Measurements from ENCODE around the gene MYH14.
"Not testable (repeated sequence)": the region's sequence is repeated elsewhere in the genome, so short reads cannot be mapped to it uniquely, and the experiment has no call there.

The MYH14 gene

DNA sequence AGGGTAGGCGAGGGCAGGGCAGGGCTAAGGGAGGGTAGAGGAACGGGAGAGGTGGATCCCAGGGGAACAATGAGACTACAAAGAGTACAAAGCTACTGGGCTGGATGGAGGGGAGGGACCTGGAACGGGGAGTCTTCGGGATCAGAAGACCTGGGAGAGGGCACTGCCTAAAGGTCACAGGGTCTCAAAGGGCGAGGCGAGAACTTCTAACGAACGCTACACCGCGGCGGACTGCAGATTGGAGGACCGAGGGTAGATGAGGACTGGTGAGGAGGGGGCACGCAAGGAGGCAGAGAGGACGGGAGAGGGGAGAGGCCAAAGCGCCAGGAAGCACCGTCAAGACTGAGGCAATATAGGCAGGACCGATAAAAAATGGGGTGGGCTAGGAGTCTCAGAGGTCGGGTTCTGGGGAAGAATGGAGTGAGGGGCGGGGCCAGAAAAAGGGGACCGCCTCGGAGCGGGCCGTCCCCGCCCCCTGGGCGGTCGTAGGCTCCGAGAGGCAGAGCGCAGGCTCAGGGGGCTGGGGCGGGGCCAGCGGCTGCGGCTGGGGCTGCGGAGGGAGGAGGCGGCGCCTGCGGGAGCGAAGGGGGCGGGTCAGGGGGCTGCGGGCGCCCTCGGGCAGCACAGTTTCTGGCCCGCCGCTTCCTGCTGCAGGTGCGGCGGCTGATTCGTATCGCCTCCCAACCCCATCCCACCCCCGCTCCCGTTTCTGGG lies 127.1 kb downstream of the MYH14 start:
- peak; percentile 77 to 84 for DNase-seq (ENCODE audit: extremely low read depth in 1 of 2, low read depth in 1 of 2)

DNA sequence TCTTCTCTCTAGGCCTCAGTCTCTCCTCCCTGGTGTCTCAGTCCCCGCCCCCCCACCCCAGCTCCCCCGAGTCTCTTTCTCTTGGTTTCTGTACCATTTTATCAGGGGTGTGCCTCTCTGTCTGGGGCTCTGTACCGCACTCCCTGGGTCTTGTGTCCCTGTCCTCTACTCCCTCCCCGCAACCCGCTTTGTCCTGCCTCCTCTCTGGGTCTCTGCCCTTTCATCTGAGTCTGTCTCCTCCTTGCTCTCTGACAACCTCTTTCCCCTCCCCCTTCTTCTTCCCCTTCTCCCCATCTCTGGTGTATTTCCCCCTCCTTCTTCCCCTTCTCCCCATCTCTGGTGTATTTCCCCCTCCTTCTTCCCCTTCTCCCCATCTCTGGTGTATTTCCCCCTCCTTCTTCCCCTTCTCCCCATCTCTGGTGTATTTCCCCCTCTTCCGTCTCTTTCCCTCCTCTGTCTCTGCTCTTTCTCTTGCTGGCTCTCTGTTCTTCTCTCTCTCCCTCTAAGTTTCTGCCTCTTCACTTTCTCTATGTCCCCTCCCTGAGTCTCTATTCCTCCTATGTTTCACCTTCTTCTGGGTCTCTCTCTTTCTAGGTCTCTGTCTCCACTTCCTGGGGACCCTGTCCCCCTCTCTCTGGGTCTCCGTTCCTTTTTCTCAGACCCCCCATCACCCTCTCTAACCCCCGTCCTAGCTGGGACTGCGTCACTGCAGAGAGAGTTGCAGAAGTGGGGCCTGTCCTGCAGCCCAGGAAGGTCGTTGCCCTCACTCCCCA lies 128.0 kb downstream of the MYH14 start:
- DNase-seq (ENCODE audit: extremely low read depth in 1 of 2, low read depth in 1 of 2), result no peak

DNA sequence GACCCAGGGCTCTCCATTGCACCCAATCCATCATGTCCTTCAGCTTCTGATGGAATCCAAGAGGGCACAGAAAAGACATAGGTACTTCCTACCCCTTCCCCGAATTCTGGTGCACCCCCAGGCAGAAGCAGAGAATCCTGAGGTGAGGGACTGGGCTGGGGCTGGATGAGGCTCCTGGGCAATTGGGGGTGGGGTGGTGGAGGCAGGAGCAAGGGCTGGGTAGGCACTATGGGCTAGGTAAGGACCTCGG lies 128.5 kb downstream of the MYH14 start:
- DNase-seq (ENCODE audit: extremely low read depth in 1 of 2, low read depth in 1 of 2), result no peak

GRCh38 chr19:50332244-50333038 lies 129.0 kb downstream of the MYH14 start:
- DNase-seq (ENCODE audit: extremely low read depth in 1 of 2, low read depth in 1 of 2), result no peak

DNA sequence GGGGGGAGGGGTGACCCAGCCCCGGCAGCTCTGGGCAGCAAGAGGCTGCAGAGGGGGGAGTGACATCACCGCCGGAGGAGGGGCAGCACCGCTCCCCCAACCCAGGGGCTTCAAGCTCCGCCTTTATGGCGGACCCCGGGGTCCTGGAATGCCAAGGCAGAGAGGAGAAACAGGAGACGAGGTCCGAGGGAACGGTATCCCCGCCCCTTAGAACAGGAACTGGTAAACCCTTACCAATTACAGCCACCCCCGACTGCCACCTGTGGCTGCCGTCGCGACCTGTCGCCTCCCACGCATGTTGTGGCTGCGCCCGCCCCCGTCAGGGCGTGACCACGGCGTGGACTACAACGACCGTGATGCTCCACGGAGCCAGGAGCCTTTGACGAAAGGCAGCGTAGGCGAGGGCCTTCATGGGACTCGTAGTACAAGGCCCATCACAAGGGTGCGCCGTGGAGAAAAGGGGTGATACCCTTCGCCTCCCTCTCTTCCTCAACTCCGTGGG lies 129.9 kb downstream of the MYH14 start:
- peak; percentile 77 to 97 for DNase-seq (ENCODE audit: extremely low read depth in 1 of 2, low read depth in 1 of 2)

GRCh38 chr19:50333737-50334617 lies 130.6 kb downstream of the MYH14 start:
- DNase-seq (ENCODE audit: extremely low read depth in 1 of 2, low read depth in 1 of 2), result peak in 1 of 2 donors; percentile 67

DNA sequence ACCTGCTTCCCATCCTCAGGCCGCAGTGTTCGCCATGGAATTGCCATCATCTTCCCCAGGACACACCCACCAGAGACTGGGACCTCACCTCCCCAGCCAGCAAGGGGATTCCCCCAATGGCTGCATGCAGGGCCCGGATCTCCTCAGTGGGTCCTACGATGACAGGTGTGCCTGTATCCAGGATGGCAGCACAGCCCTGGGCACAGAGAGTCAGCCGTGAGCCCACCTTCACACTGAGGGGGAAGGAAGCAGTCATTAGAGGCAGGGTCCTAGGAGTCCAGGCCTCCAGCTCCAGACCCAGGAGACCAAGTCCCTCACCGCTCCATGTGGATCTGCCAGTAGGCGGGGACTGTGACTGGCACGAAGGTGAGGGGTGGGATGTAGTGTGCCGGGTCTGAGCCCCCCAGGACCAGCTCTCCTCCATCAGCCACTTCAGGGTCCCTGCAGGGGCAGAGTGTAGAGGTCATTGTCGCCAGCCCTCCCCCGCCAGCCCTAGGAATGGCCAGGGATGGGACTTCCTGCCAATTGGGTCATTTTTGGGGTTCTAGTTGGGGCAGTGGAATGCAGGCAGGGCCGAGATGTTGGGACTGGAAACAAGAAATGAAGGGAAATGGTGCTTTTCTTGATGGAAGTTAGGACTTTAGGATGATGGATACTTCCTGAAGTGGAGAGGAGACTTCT lies 131.5 kb downstream of the MYH14 start:
- no peak for DNase-seq (ENCODE audit: extremely low read depth in 1 of 2, low read depth in 1 of 2)

DNA sequence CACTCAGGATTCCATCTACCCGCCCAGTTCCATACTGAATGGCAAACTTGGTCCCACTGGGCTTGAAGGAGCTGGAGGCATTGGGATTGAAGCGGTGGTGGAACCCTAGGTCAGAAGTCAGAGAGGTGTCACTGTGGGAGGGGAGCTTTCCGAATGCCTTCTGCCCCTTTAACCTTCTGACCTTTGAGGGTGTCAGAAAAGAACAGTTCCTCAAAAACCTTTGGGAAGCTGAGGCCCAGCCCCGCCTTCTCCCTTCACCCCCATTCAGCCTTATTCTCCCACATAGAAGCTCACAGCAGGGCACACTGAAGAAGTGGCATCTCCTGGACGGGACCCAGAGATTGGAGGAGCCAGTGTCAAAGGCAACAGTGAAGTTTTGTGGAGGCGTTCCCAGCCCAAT lies 133.6 kb downstream of the MYH14 start:
- not testable (repeated sequence) for DNase-seq (ENCODE audit: extremely low read depth in 1 of 2, low read depth in 1 of 2)

GRCh38 chr19:50340331-50340730 lies 136.9 kb downstream of the MYH14 start:
- DNase-seq (ENCODE audit: extremely low read depth in 1 of 2, low read depth in 1 of 2), result no peak

DNA sequence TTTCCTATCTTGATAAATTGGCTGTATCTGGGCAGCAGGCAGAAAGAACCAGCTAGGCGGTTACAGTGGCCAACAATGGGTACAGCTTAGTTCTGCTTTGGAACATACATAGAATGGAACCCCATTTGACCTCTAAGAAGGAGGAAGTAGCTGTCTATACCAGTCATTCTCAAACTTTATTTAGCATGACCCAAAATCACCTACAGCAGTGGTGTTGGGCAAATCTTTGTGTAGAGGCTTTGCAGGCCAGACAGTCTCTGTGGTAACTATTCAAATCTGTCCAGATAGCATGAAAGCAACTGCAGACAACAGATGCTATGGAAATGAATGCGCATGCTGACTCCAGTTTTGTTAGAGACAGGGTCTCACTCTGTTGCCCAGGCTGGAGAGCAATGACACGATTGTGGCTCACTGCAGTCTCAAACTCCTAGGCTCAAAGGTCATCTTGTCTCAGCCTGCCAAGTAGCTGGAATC lies 137.7 kb downstream of the MYH14 start:
- DNase-seq (ENCODE audit: extremely low read depth in 1 of 2, low read depth in 1 of 2), result no peak

DNA sequence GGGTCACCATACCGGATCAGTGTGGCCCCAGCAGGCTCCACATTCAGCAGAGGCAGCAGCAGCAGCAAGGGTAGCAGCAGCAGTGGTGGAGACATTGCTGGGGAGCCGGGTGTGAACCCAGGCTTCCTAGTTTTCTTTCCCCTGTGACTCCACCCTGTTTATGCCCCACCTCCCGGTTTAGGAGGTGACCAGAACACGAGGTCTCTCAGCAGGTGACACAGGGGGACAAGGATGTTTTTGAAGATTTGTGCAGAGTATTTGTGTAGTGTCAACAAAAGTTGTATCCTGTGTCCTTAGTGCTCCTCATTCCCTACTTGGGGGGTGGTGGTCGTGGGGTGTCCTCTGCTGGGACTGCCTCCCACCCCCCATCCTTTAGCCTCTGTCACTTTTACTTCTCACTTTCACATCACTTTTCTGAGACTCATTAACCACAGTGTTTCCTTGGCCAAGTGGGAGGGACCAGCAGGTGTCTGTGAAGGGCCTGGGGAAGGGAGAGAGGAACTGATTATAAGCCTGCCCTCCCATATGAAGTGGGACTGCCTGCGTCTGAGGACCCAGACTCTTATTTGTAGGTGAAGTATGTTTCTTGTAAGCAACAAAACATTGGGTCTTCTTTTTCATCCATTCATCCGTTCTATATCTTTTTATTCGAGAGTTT lies 141.4 kb downstream of the MYH14 start:
- no peak for DNase-seq (ENCODE audit: extremely low read depth in 1 of 2, low read depth in 1 of 2)

DNA sequence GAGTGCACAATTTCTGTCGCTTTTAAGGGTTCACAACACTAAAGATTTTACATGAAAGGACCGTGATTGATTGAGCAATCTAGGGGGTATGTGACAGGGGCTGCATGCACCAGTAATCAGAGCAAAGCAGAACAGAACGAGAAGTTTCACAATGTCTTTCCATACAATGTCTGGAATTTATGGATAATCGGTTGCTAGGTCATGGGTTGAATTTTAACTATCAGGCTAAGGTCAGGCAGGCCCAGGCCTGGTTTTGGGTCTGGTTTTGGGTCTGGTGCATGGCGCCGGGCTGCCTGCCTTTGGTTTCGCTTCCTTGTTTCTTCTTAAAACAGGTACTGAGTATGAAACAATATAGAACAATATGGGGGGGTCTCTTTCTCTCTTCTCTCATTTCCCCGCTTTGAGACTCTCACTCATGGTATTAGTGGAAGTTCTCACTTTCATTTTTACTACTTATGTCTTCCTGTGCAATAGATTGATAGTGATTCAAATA lies 143.7 kb downstream of the MYH14 start:
- not testable (repeated sequence) for DNase-seq (ENCODE audit: extremely low read depth in 1 of 2, low read depth in 1 of 2)

DNA sequence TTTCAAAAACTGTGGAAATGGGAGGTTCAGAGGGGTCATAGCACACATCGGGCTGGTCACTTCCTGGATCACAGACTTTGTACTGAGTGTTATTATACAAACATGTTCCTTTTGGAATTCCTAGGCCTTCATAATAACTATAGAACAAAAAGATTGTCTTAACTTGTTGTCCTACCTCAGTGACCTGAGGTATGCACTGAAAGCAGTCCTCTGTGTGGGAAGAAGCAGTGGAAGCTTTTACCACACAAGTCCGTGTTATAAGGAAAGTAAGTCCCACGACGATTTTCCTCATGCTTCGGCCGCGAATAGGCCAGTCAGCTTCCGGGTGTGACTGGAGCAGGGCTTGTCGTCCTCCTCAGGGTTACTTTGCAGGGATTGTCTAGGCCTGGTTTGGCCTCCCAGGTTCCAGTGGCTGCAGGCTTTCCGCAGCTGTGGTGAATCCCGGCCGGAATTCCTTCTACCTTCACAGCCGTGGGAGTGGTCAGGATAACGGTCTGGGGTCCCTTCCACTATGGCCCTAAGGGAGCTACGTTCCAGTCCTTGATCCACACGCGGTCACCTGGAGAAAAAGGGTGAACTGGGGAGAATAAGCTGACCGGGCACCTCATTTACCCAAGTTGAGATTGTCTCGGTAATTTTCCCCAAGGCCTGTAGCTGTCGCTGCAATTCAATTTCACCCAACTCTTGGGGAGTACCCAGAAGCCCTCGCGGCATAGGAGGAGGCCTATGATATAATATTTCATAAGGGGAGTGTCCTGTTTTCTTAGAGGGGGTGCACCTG lies 146.0 kb downstream of the MYH14 start:
- DNase-seq (ENCODE audit: extremely low read depth in 1 of 2, low read depth in 1 of 2), result no peak

DNA sequence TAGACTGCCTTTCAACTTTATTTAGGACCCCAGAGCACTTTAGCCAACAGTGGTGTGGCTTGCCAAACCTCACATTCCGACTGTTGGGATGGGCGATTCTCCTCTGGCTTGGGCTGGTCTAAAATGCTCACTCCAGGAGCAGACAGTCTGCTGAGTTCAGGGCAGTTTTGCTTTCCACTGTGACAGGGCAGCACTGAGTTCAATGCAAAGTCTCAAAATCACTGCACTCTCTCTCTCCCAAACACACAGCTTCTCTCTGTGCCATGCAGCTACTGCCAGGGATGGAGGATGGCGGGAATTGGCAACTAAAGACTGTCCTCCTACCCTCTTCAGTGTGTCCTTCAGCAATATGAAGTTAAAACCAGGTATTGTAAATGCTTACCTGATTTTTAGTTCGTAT lies 148.8 kb downstream of the MYH14 start:
- no peak for DNase-seq (ENCODE audit: extremely low read depth in 1 of 2, low read depth in 1 of 2)

DNA sequence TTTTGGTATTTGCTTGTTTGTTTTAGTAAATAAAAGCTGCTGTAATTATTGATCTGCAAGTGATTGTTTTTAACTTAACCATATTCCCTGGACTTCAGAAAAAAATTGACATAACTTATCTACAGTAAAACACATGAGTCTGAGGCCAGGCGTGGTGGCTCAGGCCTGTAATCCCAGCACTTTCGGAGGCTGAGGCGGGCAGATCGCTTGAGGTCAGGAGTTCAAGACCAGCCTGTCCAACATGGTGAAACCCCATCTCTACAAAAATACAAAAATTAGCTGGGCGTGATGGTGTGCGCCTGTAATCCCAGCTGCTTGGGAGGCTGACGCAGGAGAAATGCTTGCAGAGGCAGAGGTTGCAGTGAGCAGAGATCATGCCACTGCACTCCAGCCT lies 150.1 kb downstream of the MYH14 start:
- DNase-seq (ENCODE audit: extremely low read depth in 1 of 2, low read depth in 1 of 2), result not testable (repeated sequence)

GRCh38 chr19:50356691-50357177 lies 153.3 kb downstream of the MYH14 start:
- DNase-seq (ENCODE audit: extremely low read depth in 1 of 2, low read depth in 1 of 2), result no peak

DNA sequence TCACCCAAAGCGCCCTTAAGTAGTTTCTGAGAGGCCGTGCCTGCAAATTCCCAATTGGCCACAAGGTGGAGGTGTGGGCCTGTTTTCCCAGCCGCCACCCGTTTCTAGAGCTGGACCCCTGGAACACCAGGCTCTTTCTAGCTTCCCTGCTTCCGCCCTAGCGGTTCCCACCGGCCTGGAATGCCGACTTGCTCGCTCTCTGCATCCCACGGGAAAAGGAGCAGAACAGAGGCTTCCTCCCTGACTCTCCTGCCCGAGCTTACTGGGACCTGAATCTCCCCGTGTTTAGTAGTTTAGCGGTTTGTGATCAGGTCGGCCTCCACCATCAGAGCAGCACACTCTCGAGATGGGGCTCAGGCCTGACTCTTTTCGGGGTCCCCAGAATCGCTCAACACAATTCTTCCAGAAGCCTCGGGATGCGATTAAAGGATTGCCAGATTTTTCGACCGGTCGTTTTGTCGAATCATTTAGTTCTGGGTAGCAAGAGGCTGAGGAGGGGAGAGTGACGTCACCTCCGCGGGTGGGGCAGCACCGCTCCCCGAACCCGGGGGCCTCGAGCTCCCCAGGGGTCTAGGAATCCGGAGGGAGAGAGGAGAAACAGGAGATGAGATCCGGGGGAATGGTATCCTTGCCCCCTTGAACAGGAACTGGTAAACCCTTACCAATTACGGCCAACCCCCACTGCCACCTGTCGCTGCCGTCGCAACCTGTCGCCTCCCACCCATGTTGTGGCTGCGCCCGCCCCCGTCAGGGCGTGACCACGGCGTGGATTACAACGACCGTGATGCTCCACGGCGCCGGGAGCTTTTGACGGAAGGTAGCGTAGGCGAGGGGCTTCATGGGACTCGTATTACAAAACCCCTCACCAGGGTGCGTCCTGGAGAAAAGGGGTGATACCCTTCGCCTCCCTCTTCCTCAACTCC lies 154.0 kb downstream of the MYH14 start:
- DNase-seq (ENCODE audit: extremely low read depth in 1 of 2, low read depth in 1 of 2), result peak; percentile 74 to 88
